Measurements from ENCODE around the gene EFCAB6. TPM values are rescaled to one million over a fixed set of nuclear protein-coding genes. Genes with fewer than 3 reads are reported as not detected.

The EFCAB6 gene
- polyA plus RNA-seq, 2 of the 4 experiments (the other 2 are of a cell fraction), result 0.46 to 1.2 TPM

DNA sequence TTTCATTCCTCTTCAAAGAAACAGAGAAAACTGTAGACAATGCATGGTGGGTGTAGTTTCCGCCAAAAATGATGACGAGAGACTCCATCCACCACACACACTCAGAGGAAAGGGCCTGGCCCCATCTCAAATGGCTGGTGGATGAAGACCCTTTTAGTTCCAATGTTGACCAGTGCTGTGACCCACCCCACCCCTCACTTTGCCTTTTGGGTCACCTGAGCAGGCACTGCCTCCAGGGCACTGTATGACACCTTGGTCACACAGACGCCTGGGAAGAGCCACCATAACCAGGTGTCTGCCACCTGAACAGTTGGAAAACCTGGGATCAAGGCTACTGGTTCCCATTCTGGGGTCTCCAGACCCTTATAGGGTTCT is 279.0 kb downstream of the EFCAB6 start:
- DNase-seq (ENCODE audit: low read depth in 1 of 2, low spot score in 1 of 2) (no peak), ATAC-seq (no peak), FAIRE-seq (no peak)
- TF ChIP-seq SMC3 (IDR thresholded peaks at IDR 0.05) (no peak), SREBF2 (IDR thresholded peaks at IDR 0.05) (no peak), CBX2 (IDR thresholded peaks at IDR 0.05; ENCODE audit: borderline replicate concordance, low read depth) (no peak), MYC (IDR thresholded peaks at IDR 0.05; ENCODE audit: borderline replicate concordance, low read length) (no peak), HOXB13 (CRISPR knock-in tag; IDR thresholded peaks at IDR 0.05; ENCODE audit: low read depth) (no peak), HOXA7 (CRISPR knock-in tag; IDR thresholded peaks at IDR 0.05) (no peak), EHMT2 (IDR thresholded peaks at IDR 0.05; ENCODE audit: low read depth) (no peak), ESRRA (IDR thresholded peaks at IDR 0.05; ENCODE audit: borderline replicate concordance, low read length) (no peak), HDAC2 (IDR thresholded peaks at IDR 0.05) (no peak), ZC3H11A (IDR thresholded peaks at IDR 0.05) (no peak), CEBPB (IDR thresholded peaks at IDR 0.05) (no peak)
- TF ChIP-seq, protein P1, sequence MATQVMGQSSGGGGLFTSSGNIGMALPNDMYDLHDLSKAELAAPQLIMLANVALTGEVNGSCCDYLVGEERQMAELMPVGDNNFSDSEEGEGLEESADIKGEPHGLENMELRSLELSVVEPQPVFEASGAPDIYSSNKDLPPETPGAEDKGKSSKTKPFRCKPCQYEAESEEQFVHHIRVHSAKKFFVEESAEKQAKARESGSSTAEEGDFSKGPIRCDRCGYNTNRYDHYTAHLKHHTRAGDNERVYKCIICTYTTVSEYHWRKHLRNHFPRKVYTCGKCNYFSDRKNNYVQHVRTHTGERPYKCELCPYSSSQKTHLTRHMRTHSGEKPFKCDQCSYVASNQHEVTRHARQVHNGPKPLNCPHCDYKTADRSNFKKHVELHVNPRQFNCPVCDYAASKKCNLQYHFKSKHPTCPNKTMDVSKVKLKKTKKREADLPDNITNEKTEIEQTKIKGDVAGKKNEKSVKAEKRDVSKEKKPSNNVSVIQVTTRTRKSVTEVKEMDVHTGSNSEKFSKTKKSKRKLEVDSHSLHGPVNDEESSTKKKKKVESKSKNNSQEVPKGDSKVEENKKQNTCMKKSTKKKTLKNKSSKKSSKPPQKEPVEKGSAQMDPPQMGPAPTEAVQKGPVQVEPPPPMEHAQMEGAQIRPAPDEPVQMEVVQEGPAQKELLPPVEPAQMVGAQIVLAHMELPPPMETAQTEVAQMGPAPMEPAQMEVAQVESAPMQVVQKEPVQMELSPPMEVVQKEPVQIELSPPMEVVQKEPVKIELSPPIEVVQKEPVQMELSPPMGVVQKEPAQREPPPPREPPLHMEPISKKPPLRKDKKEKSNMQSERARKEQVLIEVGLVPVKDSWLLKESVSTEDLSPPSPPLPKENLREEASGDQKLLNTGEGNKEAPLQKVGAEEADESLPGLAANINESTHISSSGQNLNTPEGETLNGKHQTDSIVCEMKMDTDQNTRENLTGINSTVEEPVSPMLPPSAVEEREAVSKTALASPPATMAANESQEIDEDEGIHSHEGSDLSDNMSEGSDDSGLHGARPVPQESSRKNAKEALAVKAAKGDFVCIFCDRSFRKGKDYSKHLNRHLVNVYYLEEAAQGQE (IDR thresholded peaks at IDR 0.05), result no peak
- TF ChIP-seq, protein P2, sequence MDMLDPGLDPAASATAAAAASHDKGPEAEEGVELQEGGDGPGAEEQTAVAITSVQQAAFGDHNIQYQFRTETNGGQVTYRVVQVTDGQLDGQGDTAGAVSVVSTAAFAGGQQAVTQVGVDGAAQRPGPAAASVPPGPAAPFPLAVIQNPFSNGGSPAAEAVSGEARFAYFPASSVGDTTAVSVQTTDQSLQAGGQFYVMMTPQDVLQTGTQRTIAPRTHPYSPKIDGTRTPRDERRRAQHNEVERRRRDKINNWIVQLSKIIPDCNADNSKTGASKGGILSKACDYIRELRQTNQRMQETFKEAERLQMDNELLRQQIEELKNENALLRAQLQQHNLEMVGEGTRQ (IDR thresholded peaks at IDR 0.05), result no peak
- TF ChIP-seq, protein P3, sequence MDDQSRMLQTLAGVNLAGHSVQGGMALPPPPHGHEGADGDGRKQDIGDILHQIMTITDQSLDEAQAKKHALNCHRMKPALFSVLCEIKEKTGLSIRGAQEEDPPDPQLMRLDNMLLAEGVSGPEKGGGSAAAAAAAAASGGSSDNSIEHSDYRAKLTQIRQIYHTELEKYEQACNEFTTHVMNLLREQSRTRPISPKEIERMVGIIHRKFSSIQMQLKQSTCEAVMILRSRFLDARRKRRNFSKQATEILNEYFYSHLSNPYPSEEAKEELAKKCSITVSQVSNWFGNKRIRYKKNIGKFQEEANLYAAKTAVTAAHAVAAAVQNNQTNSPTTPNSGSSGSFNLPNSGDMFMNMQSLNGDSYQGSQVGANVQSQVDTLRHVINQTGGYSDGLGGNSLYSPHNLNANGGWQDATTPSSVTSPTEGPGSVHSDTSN (IDR thresholded peaks at IDR 0.05), result no peak
- POLR2A ChIA-PET, result no interaction called here
- CTCF ChIA-PET, result no interaction called here
- 20% methylated on average over 3 of the region's 3 CpGs for WGBS (ENCODE audit: missing lambda C conversion rate)
- Histone ChIP-seq H3K4me3 (no peak overlapping the region), H3K27ac (no peak overlapping the region), H3K4me1 (no peaks in the 10 kb centered on the region), H3K4me2 (no peak overlapping the region), H3K9me3 (no peaks in the 10 kb centered on the region)

DNA sequence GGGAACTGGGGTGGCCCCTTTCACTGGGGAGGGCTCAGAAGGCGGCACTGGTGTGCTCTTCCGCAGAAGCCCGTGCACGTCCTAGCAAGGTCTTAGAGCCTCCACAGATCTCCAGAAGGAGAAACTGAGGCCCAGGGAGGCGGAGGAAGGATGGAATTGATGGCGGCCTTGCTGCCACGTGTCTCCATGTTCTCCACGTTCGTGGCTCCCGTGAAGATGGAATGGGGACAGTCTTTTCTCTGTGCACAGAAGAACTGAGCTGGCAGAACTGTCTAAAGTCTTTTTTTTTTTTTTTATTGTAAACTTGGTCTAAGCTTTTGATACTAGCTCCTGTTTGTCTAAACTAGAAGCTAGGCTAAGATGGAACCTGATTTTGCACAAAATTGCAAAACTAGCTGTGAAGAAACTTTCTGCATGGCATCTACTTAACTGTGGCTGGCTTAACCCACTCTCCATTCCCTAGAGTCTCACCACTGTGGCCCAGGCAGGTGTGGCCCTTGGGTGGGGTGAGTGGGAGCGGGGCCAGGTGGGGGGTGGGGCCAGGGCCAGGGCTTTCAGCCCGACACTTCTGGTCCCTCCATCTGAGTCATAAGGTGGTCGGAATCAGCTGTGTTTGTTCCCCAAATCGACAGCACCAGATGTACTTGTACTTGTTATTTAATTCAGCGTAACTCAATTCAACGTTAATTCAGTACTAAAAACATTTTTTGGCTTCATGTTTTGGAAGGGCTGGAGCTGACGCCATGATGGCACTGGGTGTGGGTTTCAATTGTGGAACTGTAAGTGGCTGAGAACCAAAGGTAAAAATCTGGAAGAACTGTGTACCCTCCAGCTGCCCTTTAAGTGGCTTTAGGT is 279.6 kb downstream of the EFCAB6 start:
- FAIRE-seq, result no peak
- POLR2A ChIA-PET, result no interaction called here
- 54% methylated on average over 16 of the region's 17 CpGs for WGBS (ENCODE audit: missing lambda C conversion rate)

DNA sequence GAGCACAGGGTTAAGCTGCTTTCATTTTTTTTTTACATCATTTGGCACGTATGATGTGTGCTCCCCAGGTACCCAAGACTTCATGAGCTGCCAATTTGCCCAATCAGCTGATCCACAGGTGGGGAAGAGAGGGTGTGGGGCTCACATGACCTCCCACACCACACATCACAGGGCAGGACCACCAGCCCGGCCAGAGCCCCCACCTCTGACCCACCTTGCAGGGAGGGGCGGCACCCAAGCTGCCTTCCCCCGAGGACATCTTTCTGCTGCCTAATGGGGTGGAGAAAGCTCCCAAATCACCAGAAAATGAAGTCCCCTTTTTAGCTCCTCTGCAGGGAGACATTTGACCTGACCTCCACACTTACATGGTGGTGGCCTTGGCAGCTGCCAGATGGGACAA is 280.5 kb downstream of the EFCAB6 start:
- WGBS (ENCODE audit: missing lambda C conversion rate), result 16% methylated on average over 1 of the region's 4 CpGs
- ChIA-PET POLR2A (no interaction called here), CTCF (no interaction called here)
- FAIRE-seq (no peak), ATAC-seq (no peak), DNase-seq (ENCODE audit: low read depth in 1 of 2, low spot score in 1 of 2) (no peak)
- no peak overlapping the region for H3K4me2 ChIP-seq
- no peak overlapping the region for H3K27ac ChIP-seq
- H3K9me3 ChIP-seq, result no peaks in the 10 kb centered on the region
- no peak for TF ChIP-seq ZNF302 (CRISPR knock-in tag; IDR thresholded peaks at IDR 0.05)
- no peak for TF ChIP-seq KDM1A (IDR thresholded peaks at IDR 0.05; ENCODE audit: low read depth)
- no peak for TF ChIP-seq CHD2 (IDR thresholded peaks at IDR 0.05; ENCODE audit: low read length, partially characterized antibody)
- TF ChIP-seq TFCP2L1 (CRISPR knock-in tag; IDR thresholded peaks at IDR 0.05), result no peak
- TF ChIP-seq, protein P4, sequence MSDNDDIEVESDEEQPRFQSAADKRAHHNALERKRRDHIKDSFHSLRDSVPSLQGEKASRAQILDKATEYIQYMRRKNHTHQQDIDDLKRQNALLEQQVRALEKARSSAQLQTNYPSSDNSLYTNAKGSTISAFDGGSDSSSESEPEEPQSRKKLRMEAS (IDR thresholded peaks at IDR 0.05), result no peak
- no peak for TF ChIP-seq RAD21 (conservative IDR thresholded peaks at IDR 0.05 in 1 of 2, IDR thresholded peaks at IDR 0.05 in 1 of 2)
- no peak for TF ChIP-seq EHF (CRISPR knock-in tag; IDR thresholded peaks at IDR 0.05)
- no peak for TF ChIP-seq FOSL2 (IDR thresholded peaks at IDR 0.05)
- no peak for TF ChIP-seq FOSL2 (CRISPR knock-in tag; IDR thresholded peaks at IDR 0.05)
- TF ChIP-seq FOSB (CRISPR knock-in tag; IDR thresholded peaks at IDR 0.05), result no peak
- no peaks in the 10 kb centered on the region for H3K4me1 ChIP-seq
- H3K4me3 ChIP-seq, result no peak overlapping the region

More for the DNA sequence above, 279.6 kb downstream of the EFCAB6 start:
- Histone ChIP-seq H3K4me1 (no peaks in the 10 kb centered on the region), H3K9me3 (no peaks in the 10 kb centered on the region), H3K4me3 (no peak overlapping the region), H3K4me2 (no peak overlapping the region), H3K27ac (no peak overlapping the region)
- TF ChIP-seq RCOR1 (IDR thresholded peaks at IDR 0.05; ENCODE audit: low read depth, low read length), result no peak
- no peak for TF ChIP-seq PHF8 (IDR thresholded peaks at IDR 0.05; ENCODE audit: borderline replicate concordance, low read depth)
- no peak for TF ChIP-seq HEYL (CRISPR knock-in tag; IDR thresholded peaks at IDR 0.05)
- DNase-seq (ENCODE audit: low read depth in 1 of 2, low spot score in 1 of 2) (no peak), ATAC-seq (no peak)
- CTCF ChIA-PET, result no interaction called here
